ENCODE results near the gene CNOT2. TPM values are rescaled to one million over a fixed set of nuclear protein-coding genes. Genes with fewer than 3 reads are reported as not detected.

Gene CNOT2
- polyA plus RNA-seq, 1 donor (not counting 4 experiments of a cell fraction or from before 2014, with no cell fraction given) = 85.3 TPM

DNA sequence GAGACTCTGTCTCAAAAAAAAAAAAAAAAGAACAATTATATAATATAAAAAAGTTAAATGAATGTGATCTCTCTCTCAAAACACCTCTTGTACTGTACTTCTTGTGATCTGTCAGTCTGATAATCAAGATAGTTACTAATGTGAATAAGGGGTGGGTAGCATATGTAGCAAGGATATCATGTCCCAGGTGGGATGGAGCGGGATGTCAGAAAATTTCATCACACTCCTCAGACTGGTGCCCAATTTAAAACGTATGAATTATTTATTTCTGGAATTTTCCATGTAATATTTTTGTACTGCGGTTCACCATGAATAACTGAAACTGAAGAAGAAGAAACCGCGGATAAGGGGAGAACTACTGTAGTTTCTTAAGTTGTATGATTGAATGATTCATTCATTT is 11.0 kb downstream of the CNOT2 start:
- FAIRE-seq = no peak
- Histone ChIP-seq H3K27ac (ENCODE audit: control insufficient read depth, insufficient read depth, low read length) (no peak overlapping the region), H3K4me2 (ENCODE audit: control insufficient read depth, extremely low read depth, insufficient read depth, low read depth, low read length) (no peak overlapping the region)

GRCh38 chr12:70254846-70255245 is 11.6 kb downstream of the CNOT2 start:
- FAIRE-seq (no peak), DNase-seq (ENCODE audit: low read depth, low spot score) (no peak)
- Histone ChIP-seq H2AFZ (ENCODE audit: control insufficient read depth, low read length) (no peak overlapping the region), H3K9me3 (ENCODE audit: control insufficient read depth, low read depth, low read length) (no peaks in the 10 kb centered on the region), H3K9ac (ENCODE audit: control insufficient read depth, extremely low read depth, insufficient read depth, low read length) (no peak overlapping the region), H3K79me2 (ENCODE audit: control insufficient read depth, insufficient read depth, low read length) (peaks cover 88% of the 10 kb centered on the region), H3K4me1 (ENCODE audit: control insufficient read depth, extremely low read depth, insufficient read depth, low read length) (peaks cover 7% of the 10 kb centered on the region), H3K27ac (ENCODE audit: control insufficient read depth, insufficient read depth, low read length) (no peak overlapping the region), H4K20me1 (ENCODE audit: control insufficient read depth, extremely low read depth, insufficient read depth, low read length) (peaks cover 2% of the 10 kb centered on the region), H3K4me2 (ENCODE audit: control insufficient read depth, extremely low read depth, insufficient read depth, low read depth, low read length) (no peak overlapping the region), H3K36me3 (ENCODE audit: control insufficient read depth in 2 of 2, extremely low read depth in 1 of 2, insufficient read depth in 2 of 2, low read length in 2 of 2) (peaks cover 0 to 2% of the 10 kb centered on the region in 2 experiments), H3K27me3 (ENCODE audit: control insufficient read depth, extremely low read depth, insufficient read depth, low read length) (no peaks in the 10 kb centered on the region), H3K9me1 (ENCODE audit: control insufficient read depth, extremely low read depth, insufficient read depth, low read length) (no peaks in the 10 kb centered on the region), H3K4me3 (ENCODE audit: control insufficient read depth in 2 of 3, extremely low read depth in 1 of 3, insufficient read depth in 2 of 3, low read depth in 1 of 3, low read length in 3 of 3) (no peak overlapping the region)
- TF ChIP-seq CTCF (optimal IDR thresholded peaks at IDR 0.05 in 1 of 3, IDR thresholded peaks at IDR 0.05 in 1 of 3, conservative IDR thresholded peaks at IDR 0.05 in 1 of 3; ENCODE audit: extremely low read depth in 1 of 3, insufficient read depth in 2 of 3, low read length in 3 of 3) = no peak
- TF ChIP-seq EZH2 (IDR thresholded peaks at IDR 0.05; ENCODE audit: low read length) = no peak
- dilution Hi-C loops (cut with MboI; ENCODE audit: extremely low pct_ligation_motif_present, low sequenced_read_pairs) = no loop called here

More for the DNA sequence above, 11.0 kb downstream of the CNOT2 start:
- Histone ChIP-seq H3K9me1 (ENCODE audit: control insufficient read depth, extremely low read depth, insufficient read depth, low read length) (no peaks in the 10 kb centered on the region), H3K79me2 (ENCODE audit: control insufficient read depth, insufficient read depth, low read length) (peaks cover 88% of the 10 kb centered on the region), H3K27me3 (ENCODE audit: control insufficient read depth, extremely low read depth, insufficient read depth, low read length) (no peaks in the 10 kb centered on the region), H2AFZ (ENCODE audit: control insufficient read depth, low read length) (no peak overlapping the region), H3K9me3 (ENCODE audit: control insufficient read depth, low read depth, low read length) (no peaks in the 10 kb centered on the region), H3K36me3 (ENCODE audit: control insufficient read depth in 2 of 2, extremely low read depth in 1 of 2, insufficient read depth in 2 of 2, low read length in 2 of 2) (peaks cover 0 to 2% of the 10 kb centered on the region in 2 experiments), H4K20me1 (ENCODE audit: control insufficient read depth, extremely low read depth, insufficient read depth, low read length) (no peaks in the 10 kb centered on the region), H3K9ac (ENCODE audit: control insufficient read depth, extremely low read depth, insufficient read depth, low read length) (no peak overlapping the region), H3K4me1 (ENCODE audit: control insufficient read depth, extremely low read depth, insufficient read depth, low read length) (peaks cover 7% of the 10 kb centered on the region), H3K4me3 (ENCODE audit: control insufficient read depth in 2 of 3, extremely low read depth in 1 of 3, insufficient read depth in 2 of 3, low read depth in 1 of 3, low read length in 3 of 3) (no peak overlapping the region)
- TF ChIP-seq CTCF (optimal IDR thresholded peaks at IDR 0.05 in 1 of 3, IDR thresholded peaks at IDR 0.05 in 1 of 3, conservative IDR thresholded peaks at IDR 0.05 in 1 of 3; ENCODE audit: extremely low read depth in 1 of 3, insufficient read depth in 2 of 3, low read length in 3 of 3) (no peak), EZH2 (IDR thresholded peaks at IDR 0.05; ENCODE audit: low read length) (no peak)
- no peak for DNase-seq (ENCODE audit: low read depth, low spot score)
- dilution Hi-C loops (cut with MboI; ENCODE audit: extremely low pct_ligation_motif_present, low sequenced_read_pairs) = no loop called here
